Measurements from ENCODE around the gene APAF1. TPM values are rescaled to one million over a fixed set of nuclear protein-coding genes. Genes with fewer than 3 reads are reported as not detected.

APAF1 gene
- total and polyA plus RNA-seq, 9 of the 15 experiments (the other 6 are each of a cell fraction or from before 2014, with no cell fraction given), result 5.1 to 15.7 (median 9.9) TPM

GRCh38 chr12:98754095-98754494 lies 109.0 kb downstream of the APAF1 start:
- Histone ChIP-seq H3K4me2 (ENCODE audit: insufficient read depth, low read length) (peak overlapping the region; percentile 32; the same call in 1 of the 2 replicates), H3K79me2 (ENCODE audit: control insufficient read depth, insufficient read depth, low read length) (no peaks in the 10 kb centered on the region), H3K9me3 (replicated peaks; ENCODE audit: control insufficient read depth, insufficient read depth, low read depth, low read length) (no peaks in the 10 kb centered on the region), H3K27me3 (ENCODE audit: control insufficient read depth in 2 of 2, insufficient read depth in 2 of 2, low read length in 2 of 2) (no peaks in the 10 kb centered on the region), H3K9ac (ENCODE audit: insufficient read depth in 1 of 2, low read depth in 2 of 2, low read length in 2 of 2) (no peak overlapping the region), H3K9me1 (ENCODE audit: control insufficient read depth, insufficient read depth, low read length) (no peaks in the 10 kb centered on the region), H3K27ac (ENCODE audit: extremely low read depth, low read depth, low read length) (peak overlapping the region; percentile 2; the same call in 2 of the 3 replicates), H3K4me3 (no peak overlapping the region), H2AFZ (ENCODE audit: low read depth, low read length) (peak overlapping the region; percentile 78), H4K20me1 (replicated peaks; ENCODE audit: control insufficient read depth, insufficient read depth, low read length) (no peaks in the 10 kb centered on the region), H3K36me3 (ENCODE audit: control insufficient read depth, insufficient read depth, low read length) (no peaks in the 10 kb centered on the region), H3K4me1 (replicated peaks in 1 of 2; ENCODE audit: control insufficient read depth in 2 of 2, insufficient read depth in 2 of 2, low read length in 2 of 2) (peaks cover 23 to 40% of the 10 kb centered on the region in 2 experiments)
- no TSS peak for BruUV-seq (replicated peaks)
- WGBS (ENCODE audit: insufficient coverage, low coverage, missing lambda C conversion rate), result 0% methylated on average over 4 of the region's 5 CpGs
- ChIA-PET CTCF (ENCODE audit: low intra/inter-chr PET ratio) (interaction anchor here (0.6 kb wide), 1 partner anchor 188 kb away, joined by 3 read pairs; no protein-coding TSS in a partner anchor), POLR2A (interaction anchor here (0.8 to 1.4 kb wide), 5 partner anchors 11 to 1233 kb away, joined by 3 to 4 read pairs (median 3); no protein-coding TSS in a partner anchor)
- intact Hi-C loops (cut with micrococcal nuclease) (no loop called here), in situ Hi-C loops (cut with MboI) (no loop called here)
- FAIRE-seq (peak; percentile 87), DNase-seq (ENCODE audit: extremely low read depth in 1 of 4, low spot score in 3 of 4) (peak; percentile 38 to 81 (median 58)), ATAC-seq (peak; percentile 90)
- TF ChIP-seq SMARCE1 (IDR thresholded peaks at IDR 0.05) (peak; percentile 69; the same call in 1 of the 2 replicates), HMG20B (CRISPR knock-in tag; IDR thresholded peaks at IDR 0.05) (no peak), ZNF324 (CRISPR knock-in tag; IDR thresholded peaks at IDR 0.05) (no peak), MECOM (CRISPR knock-in tag; IDR thresholded peaks at IDR 0.05) (no peak), HDAC1 (IDR thresholded peaks at IDR 0.05) (peak in 1 of 2 experiments; percentile 45; a peak in 1 of 4 replicates), ATF3 (IDR thresholded peaks at IDR 0.05) (peak; percentile 84), ATF3 (CRISPR knock-in tag; conservative IDR thresholded peaks at IDR 0.05) (peak; percentile 63; the same call in 1 of the 2 replicates), CTBP1 (IDR thresholded peaks at IDR 0.05; ENCODE audit: borderline replicate concordance) (peak; percentile 79), XRCC4 (IDR thresholded peaks at IDR 0.05; ENCODE audit: extremely low read depth, insufficient read depth, insufficient read length) (no peak), NFIC (IDR thresholded peaks at IDR 0.05) (peak; percentile 21; the same call in 1 of the 2 replicates), CXXC5 (CRISPR knock-in tag; IDR thresholded peaks at IDR 0.05) (peak; percentile 40; the same call in 1 of the 2 replicates), ZNF124 (CRISPR knock-in tag; IDR thresholded peaks at IDR 0.05) (no peak), ARNT (IDR thresholded peaks at IDR 0.05) (no peak), NCOR1 (IDR thresholded peaks at IDR 0.05) (0 out of 2 replicates have a peak, but pooled peaks have one; percentile 37), ZNF175 (CRISPR knock-in tag; IDR thresholded peaks at IDR 0.05; ENCODE audit: low read depth) (no peak), ZNF444 (CRISPR knock-in tag; IDR thresholded peaks at IDR 0.05) (no peak), CBFA2T2 (conservative IDR thresholded peaks at IDR 0.05) (peak; percentile 60; the same call in 1 of the 2 replicates), EP300 (IDR thresholded peaks at IDR 0.05; ENCODE audit: low read length) (peak; percentile 79), KLF10 (CRISPR knock-in tag; IDR thresholded peaks at IDR 0.05) (no peak), SREBF1 (IDR thresholded peaks at IDR 0.05; ENCODE audit: borderline replicate concordance, low read depth, low read length) (no peak), HNRNPUL1 (IDR thresholded peaks at IDR 0.05; ENCODE audit: low read length) (no peak), FOS (IDR thresholded peaks at IDR 0.05; ENCODE audit: extremely low read depth, insufficient read length) (peak; percentile 9), CREM (IDR thresholded peaks at IDR 0.05; ENCODE audit: low read depth) (peak; percentile 71), NRF1 (conservative IDR thresholded peaks at IDR 0.05 in 1 of 2, IDR thresholded peaks at IDR 0.05 in 1 of 2) (peak; percentile 5 to 60; a peak in 2 of 4 replicates), FOXA1 (IDR thresholded peaks at IDR 0.05; ENCODE audit: borderline replicate concordance) (no peak), ERF (CRISPR knock-in tag; IDR thresholded peaks at IDR 0.05) (no peak), C11orf30 (IDR thresholded peaks at IDR 0.05; ENCODE audit: low read depth) (no peak), NFE2 (IDR thresholded peaks at IDR 0.05; ENCODE audit: low read depth) (peak; percentile 62)

Data from K562 (cell line).